Camera-type eye (tissue), 1 donor: ENCODE data around the gene NACC2. TPM values are rescaled to one million over a fixed set of nuclear protein-coding genes. Genes with fewer than 3 reads are reported as not detected.

Source experiments
- total RNA-seq: library from RNA; depleted of rRNA; stranded (reverse); fragments of >200 nt; gene quantifications from one replicate; pipeline ENCODE4 v1.2.3, GENCODE V29; 2014

NACC2 gene, protein sequence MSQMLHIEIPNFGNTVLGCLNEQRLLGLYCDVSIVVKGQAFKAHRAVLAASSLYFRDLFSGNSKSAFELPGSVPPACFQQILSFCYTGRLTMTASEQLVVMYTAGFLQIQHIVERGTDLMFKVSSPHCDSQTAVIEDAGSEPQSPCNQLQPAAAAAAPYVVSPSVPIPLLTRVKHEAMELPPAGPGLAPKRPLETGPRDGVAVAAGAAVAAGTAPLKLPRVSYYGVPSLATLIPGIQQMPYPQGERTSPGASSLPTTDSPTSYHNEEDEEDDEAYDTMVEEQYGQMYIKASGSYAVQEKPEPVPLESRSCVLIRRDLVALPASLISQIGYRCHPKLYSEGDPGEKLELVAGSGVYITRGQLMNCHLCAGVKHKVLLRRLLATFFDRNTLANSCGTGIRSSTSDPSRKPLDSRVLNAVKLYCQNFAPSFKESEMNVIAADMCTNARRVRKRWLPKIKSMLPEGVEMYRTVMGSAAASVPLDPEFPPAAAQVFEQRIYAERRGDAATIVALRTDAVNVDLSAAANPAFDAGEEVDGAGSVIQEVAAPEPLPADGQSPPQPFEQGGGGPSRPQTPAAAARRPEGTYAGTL
- 9.8 TPM for total RNA-seq

GRCh38 chr9:136095070-136096058, at the start of gene NACC2:
NACC2 (minus strand) TSS chr9:136095289; CDS start chr9:136050521, 44,768 bp downstream.

GRCh38 chr9:136118320-136119060, 23.4 kb upstream of the NACC2 start, which contains the start of gene TMEM250:
TMEM250 (minus strand) TSS chr9:136118875; CDS start chr9:136116900, 1,975 bp downstream.

GRCh38 chr9:135961277-135961715, 133.8 kb downstream of the NACC2 start, which contains the start of gene UBAC1:
UBAC1 (minus strand) TSS chr9:135961373; CDS start chr9:135961162, 211 bp downstream.

Other genes with a start within 250 kb of the NACC2 start
- 123 TPM for gene CAMSAP1, start 187.7 kb downstream of the NACC2 start, total RNA-seq
- 39.9 TPM for gene UBAC1, start 133.9 kb downstream of the NACC2 start, total RNA-seq
- 23.4 TPM for gene TMEM250, start 23.6 kb upstream of the NACC2 start, total RNA-seq
- gene LHX3, start 109.8 kb upstream of the NACC2 start, total RNA-seq: 18.5 TPM
- 20.5 TPM for gene QSOX2, start 150.5 kb upstream of the NACC2 start, total RNA-seq
- gene CCDC187, start 208.8 kb upstream of the NACC2 start, total RNA-seq: 0.66 TPM
- gene GPSM1, start 232.2 kb upstream of the NACC2 start, total RNA-seq: 98.5 TPM